Keratinocyte (primary cell): ENCODE measurements around the gene QPCT. TPM values are rescaled to one million over a fixed set of nuclear protein-coding genes. Genes with fewer than 3 reads are reported as not detected.

ENCODE experiments used
- DNase-seq: peaks from one replicate; pipeline ENCODE4 v3.0.0-alpha.2; 2011; ENCODE audit warnings: low read depth, missing footprints, low spot score
- FAIRE-seq: peaks from 2 replicates; lab custom pipeline; 2011; peaks lifted over from hg19 to GRCh38; lab: Jason Lieb, UNC
- H2AFZ ChIP-seq: 2 replicates; pipeline ENCODE4 v1.6.0; 2012; ENCODE audit warnings: low read length, control low read depth, inconsistent platforms; ENCODE audit not compliant: control insufficient read depth
- H3K27ac ChIP-seq: 2 replicates; pipeline ENCODE4 v1.5.1; 2011; ENCODE audit warnings: low read length; ENCODE audit not compliant: control insufficient read depth, insufficient read depth
- H3K27me3 ChIP-seq: 3 replicates; pipeline ENCODE4 v1.6.0; 2011; ENCODE audit warnings: low read length; ENCODE audit not compliant: control insufficient read depth, insufficient read depth; ENCODE audit errors: extremely low read depth
- H3K36me3 ChIP-seq, 2 experiments: 2 replicates in 1 of 2; 3 replicates in 1 of 2; pipeline ENCODE4 v1.5.1; 2011; ENCODE audit warnings: low read length in 2 of 2, mild to moderate bottlenecking in 1 of 2; ENCODE audit not compliant: control insufficient read depth in 2 of 2, insufficient read depth in 2 of 2; ENCODE audit errors: extremely low read depth in 1 of 2
- H3K4me1 ChIP-seq: 3 replicates; pipeline ENCODE4 v1.5.1; 2011; ENCODE audit warnings: low read length; ENCODE audit not compliant: control insufficient read depth, insufficient read depth; ENCODE audit errors: extremely low read depth
- H3K4me2 ChIP-seq: 3 replicates; pipeline ENCODE4 v1.6.0; 2011; ENCODE audit warnings: low read depth, low read length; ENCODE audit not compliant: control insufficient read depth, insufficient read depth; ENCODE audit errors: extremely low read depth
- H3K4me3 ChIP-seq, 3 experiments: fragments of 200-600 bp in 1 of 3; sonication (generic) in 1 of 3; 2 replicates in 2 of 3; 3 replicates in 1 of 3; pipeline ENCODE4 v1.5.1; 2011 to 2016; ENCODE audit warnings: low read length in 3 of 3, mild to moderate bottlenecking in 3 of 3, control low read depth in 2 of 3, inconsistent platforms in 1 of 3, low read depth in 1 of 3, mixed read lengths in 1 of 3, mixed run types in 1 of 3, moderate library complexity in 1 of 3; ENCODE audit not compliant: control insufficient read depth in 2 of 3, insufficient read depth in 2 of 3; ENCODE audit errors: extremely low read depth in 1 of 3
- H3K79me2 ChIP-seq: 2 replicates; pipeline ENCODE4 v1.6.0; 2012; ENCODE audit warnings: low read length; ENCODE audit not compliant: control insufficient read depth, insufficient read depth
- H3K9ac ChIP-seq: 3 replicates; pipeline ENCODE4 v1.6.0; 2011; ENCODE audit warnings: low read length; ENCODE audit not compliant: control insufficient read depth, insufficient read depth; ENCODE audit errors: extremely low read depth
- H3K9me1 ChIP-seq: 3 replicates; pipeline ENCODE4 v1.6.0; 2011; ENCODE audit warnings: low read length; ENCODE audit not compliant: control insufficient read depth, insufficient read depth; ENCODE audit errors: extremely low read depth
- H3K9me3 ChIP-seq: 2 replicates; pipeline ENCODE4 v1.5.1; 2012; ENCODE audit warnings: low read depth, low read length; ENCODE audit not compliant: control insufficient read depth
- H4K20me1 ChIP-seq: 3 replicates; pipeline ENCODE4 v1.6.0; 2011; ENCODE audit warnings: low read length; ENCODE audit not compliant: control insufficient read depth, insufficient read depth; ENCODE audit errors: extremely low read depth
- EZH2 ChIP-seq: IDR thresholded peaks from one replicate; pipeline ENCODE4 v1.6.1; 2012; ENCODE audit warnings: inconsistent platforms, mild to moderate bottlenecking, low read length, moderate library complexity
- dilution Hi-C: fragments of 300-500 bp; cut with MboI; formaldehyde crosslinking; loops from one replicate; pipeline ENCODE4 v1.7.0; 2020; ENCODE audit warnings: low sequenced_read_pairs; ENCODE audit not compliant: extremely low pct_ligation_motif_present
- polyA plus RNA-seq, 5 experiments: library from polyadenylated mRNA; depleted of rRNA in 3 of 5; stranded (reverse) in 3 of 5; stranded (forward) in 1 of 5; unstranded in 1 of 5; fragments of >200 nt; gene quantifications; 1 replicate in 1 of 5; 2 replicates in 3 of 5; 3 replicates in 1 of 5; pipeline versions ENCODE4 v1.2.1 to v1.2.3, GENCODE V29; 2011 to 2012; ENCODE audit warnings: missing spikeins in 2 of 5, low read depth in 1 of 5, low replicate concordance in 1 of 5
- TF ChIP-seq, protein P1 (sequence below), 3 experiments: IDR thresholded peaks in 1 of 3; conservative IDR thresholded peaks in 1 of 3; optimal IDR thresholded peaks in 1 of 3; 2 replicates in 2 of 3; 3 replicates in 1 of 3; pipeline versions ENCODE3 to v1.5.1; 2011; ENCODE audit warnings: low read length in 3 of 3, mild to moderate bottlenecking in 3 of 3, moderate library complexity in 2 of 3, control low read depth in 1 of 3, inconsistent platforms in 1 of 3; ENCODE audit not compliant: insufficient read depth in 2 of 3; ENCODE audit errors: extremely low read depth in 1 of 3

Gene QPCT
- polyA plus RNA-seq, 1 donor (not counting 4 experiments of a cell fraction or from before 2014, with no cell fraction given): 11.6 TPM

- DNase-seq (no peak), FAIRE-seq (no peak)
- no peak overlapping the region for H3K4me2 ChIP-seq
- no peak for TF ChIP-seq EZH2
- TF ChIP-seq, protein P1, sequence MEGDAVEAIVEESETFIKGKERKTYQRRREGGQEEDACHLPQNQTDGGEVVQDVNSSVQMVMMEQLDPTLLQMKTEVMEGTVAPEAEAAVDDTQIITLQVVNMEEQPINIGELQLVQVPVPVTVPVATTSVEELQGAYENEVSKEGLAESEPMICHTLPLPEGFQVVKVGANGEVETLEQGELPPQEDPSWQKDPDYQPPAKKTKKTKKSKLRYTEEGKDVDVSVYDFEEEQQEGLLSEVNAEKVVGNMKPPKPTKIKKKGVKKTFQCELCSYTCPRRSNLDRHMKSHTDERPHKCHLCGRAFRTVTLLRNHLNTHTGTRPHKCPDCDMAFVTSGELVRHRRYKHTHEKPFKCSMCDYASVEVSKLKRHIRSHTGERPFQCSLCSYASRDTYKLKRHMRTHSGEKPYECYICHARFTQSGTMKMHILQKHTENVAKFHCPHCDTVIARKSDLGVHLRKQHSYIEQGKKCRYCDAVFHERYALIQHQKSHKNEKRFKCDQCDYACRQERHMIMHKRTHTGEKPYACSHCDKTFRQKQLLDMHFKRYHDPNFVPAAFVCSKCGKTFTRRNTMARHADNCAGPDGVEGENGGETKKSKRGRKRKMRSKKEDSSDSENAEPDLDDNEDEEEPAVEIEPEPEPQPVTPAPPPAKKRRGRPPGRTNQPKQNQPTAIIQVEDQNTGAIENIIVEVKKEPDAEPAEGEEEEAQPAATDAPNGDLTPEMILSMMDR (optimal IDR thresholded peaks at IDR 0.05 in 1 of 3, IDR thresholded peaks at IDR 0.05 in 1 of 3, conservative IDR thresholded peaks at IDR 0.05 in 1 of 3; ENCODE audit: extremely low read depth in 1 of 3, insufficient read depth in 2 of 3, low read length in 3 of 3): no peak
- H3K9me3 ChIP-seq: no peaks in the 10 kb centered on the region
- dilution Hi-C loops: no loop called here
- no peak overlapping the region for H3K9ac ChIP-seq
- no peak overlapping the region for H3K27ac ChIP-seq
- no peak overlapping the region for H2AFZ ChIP-seq
- H3K4me3 ChIP-seq: no peak overlapping the region
- no peaks in the 10 kb centered on the region for H3K4me1 ChIP-seq
- no peaks in the 10 kb centered on the region for H3K27me3 ChIP-seq
- H4K20me1 ChIP-seq: no peaks in the 10 kb centered on the region
- no peaks in the 10 kb centered on the region for H3K9me1 ChIP-seq
- no peaks in the 10 kb centered on the region for H3K79me2 ChIP-seq
- H3K36me3 ChIP-seq: no peaks in the 10 kb centered on the region
These were observed 11.2 kb upstream of the QPCT start for GRCh38 chr2:37333256-37333655.

- no peak for TF ChIP-seq EZH2
- TF ChIP-seq, protein P1 (optimal IDR thresholded peaks at IDR 0.05 in 1 of 3, IDR thresholded peaks at IDR 0.05 in 1 of 3, conservative IDR thresholded peaks at IDR 0.05 in 1 of 3; ENCODE audit: extremely low read depth in 1 of 3, insufficient read depth in 2 of 3, low read length in 3 of 3): no peak
- H2AFZ ChIP-seq: no peak overlapping the region
- no peaks in the 10 kb centered on the region for H4K20me1 ChIP-seq
- FAIRE-seq: no peak
- no peaks in the 10 kb centered on the region for H3K36me3 ChIP-seq
- no peaks in the 10 kb centered on the region for H3K4me1 ChIP-seq
- DNase-seq: no peak
- H3K27ac ChIP-seq: no peak overlapping the region
- H3K9me1 ChIP-seq: no peaks in the 10 kb centered on the region
- no peaks in the 10 kb centered on the region for H3K27me3 ChIP-seq
- H3K9ac ChIP-seq: no peak overlapping the region
- H3K79me2 ChIP-seq: no peaks in the 10 kb centered on the region
- dilution Hi-C loops: no loop called here
- no peak overlapping the region for H3K4me3 ChIP-seq
- H3K9me3 ChIP-seq: no peaks in the 10 kb centered on the region
- no peak overlapping the region for H3K4me2 ChIP-seq
These were observed 8.8 kb upstream of the QPCT start for GRCh38 chr2:37335604-37336003.
